Esophagus squamous epithelium (tissue), 4 donors: ENCODE results near the gene TMEM167A.

Experiments
- POLR2A ChIP-seq, 4 donors: fragments of 450-650 bp; IDR thresholded peaks; one replicate each; pipeline ENCODE4 v1.6.1; 2017; ENCODE audit warnings: antibody characterized with exemption in 4 of 4, mild to moderate bottlenecking in 4 of 4, moderate library complexity in 3 of 4
- TF ChIP-seq, protein P1 (sequence below), 6 experiments: fragments of 450-650 bp in 4 of 6; fragments of 200-600 bp in 2 of 6; sonication (generic) in 2 of 6; IDR thresholded peaks; one replicate each; pipeline ENCODE4 v1.5.1; 2016 to 2019; ENCODE audit warnings: antibody characterized with exemption in 6 of 6, mild to moderate bottlenecking in 4 of 6, moderate library complexity in 4 of 6

GRCh38 chr5:83035373-83036100 lies 41.7 kb downstream of the TMEM167A start:
- TF ChIP-seq, protein P1, sequence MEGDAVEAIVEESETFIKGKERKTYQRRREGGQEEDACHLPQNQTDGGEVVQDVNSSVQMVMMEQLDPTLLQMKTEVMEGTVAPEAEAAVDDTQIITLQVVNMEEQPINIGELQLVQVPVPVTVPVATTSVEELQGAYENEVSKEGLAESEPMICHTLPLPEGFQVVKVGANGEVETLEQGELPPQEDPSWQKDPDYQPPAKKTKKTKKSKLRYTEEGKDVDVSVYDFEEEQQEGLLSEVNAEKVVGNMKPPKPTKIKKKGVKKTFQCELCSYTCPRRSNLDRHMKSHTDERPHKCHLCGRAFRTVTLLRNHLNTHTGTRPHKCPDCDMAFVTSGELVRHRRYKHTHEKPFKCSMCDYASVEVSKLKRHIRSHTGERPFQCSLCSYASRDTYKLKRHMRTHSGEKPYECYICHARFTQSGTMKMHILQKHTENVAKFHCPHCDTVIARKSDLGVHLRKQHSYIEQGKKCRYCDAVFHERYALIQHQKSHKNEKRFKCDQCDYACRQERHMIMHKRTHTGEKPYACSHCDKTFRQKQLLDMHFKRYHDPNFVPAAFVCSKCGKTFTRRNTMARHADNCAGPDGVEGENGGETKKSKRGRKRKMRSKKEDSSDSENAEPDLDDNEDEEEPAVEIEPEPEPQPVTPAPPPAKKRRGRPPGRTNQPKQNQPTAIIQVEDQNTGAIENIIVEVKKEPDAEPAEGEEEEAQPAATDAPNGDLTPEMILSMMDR (IDR thresholded peaks at IDR 0.05), result no peak
- TF ChIP-seq POLR2A (IDR thresholded peaks at IDR 0.05), result no peak
